Hypothalamus (tissue), 51 donors: ENCODE results near the gene GLI3.

Experiments
- DNase-seq, 51 donors: peaks; one replicate each; lab custom pipeline; 2025; lab: John Stamatoyannopoulos, UW

The GLI3 gene

DNA sequence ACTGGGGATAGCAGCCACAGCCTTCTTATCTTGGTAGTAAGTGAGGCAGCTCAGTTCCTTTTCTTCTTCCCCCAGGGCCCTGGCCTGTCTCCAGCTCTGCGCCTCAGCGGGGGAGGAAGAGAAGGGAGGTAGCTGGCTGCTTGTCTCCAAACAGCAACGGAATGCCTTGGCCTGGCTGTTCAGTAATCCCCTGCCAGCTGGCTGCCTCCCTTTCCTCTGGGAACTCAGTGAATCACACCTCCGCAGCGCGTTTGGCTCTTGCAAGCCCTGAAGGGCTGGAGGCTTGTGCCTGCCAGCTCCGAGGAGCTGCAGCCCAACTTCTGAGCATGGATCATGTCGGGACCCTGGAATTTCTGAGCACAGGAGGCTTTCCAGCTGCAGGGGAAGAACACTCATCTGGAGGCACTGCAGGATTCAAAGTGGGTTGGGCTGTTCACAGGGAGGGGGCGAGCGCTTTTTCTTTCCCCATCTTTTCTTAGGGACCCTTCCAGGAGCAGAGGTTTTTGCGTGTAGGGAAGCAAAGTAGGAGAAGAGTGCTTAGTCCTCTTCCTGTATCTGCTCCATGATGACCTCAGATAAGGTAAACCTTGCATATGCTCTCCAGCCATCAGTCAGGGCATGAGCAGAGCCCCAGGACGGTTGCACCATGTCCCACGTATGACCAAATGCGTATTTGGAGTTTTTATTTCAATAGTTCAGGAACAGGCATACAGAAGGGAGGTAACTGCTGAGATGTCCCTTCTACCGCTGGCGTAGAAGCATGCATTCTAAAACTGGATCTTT is 280.9 kb downstream of the GLI3 start:
- DNase-seq: peak in 46 of 51 donors; percentile 10 to 90 (median 66)

DNA sequence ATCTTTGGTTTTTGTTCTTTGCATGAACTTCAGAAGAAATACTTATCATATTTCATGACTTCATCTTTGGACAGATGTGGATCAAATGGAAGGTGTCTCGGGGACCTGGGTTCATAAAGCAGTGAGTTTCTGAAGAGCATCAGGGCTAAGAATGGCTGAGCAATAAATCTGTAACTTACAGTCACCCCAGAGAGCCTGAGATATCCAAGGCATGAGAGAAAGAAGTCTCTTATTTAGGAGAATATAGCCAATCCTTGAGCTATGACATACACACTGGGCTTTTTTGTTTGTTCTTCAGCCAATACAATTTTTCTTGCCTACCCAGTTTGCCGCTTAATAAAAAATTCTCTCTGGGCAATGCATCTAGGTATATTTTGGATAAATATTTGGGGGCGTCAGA is 281.6 kb downstream of the GLI3 start:
- no peak for DNase-seq

DNA sequence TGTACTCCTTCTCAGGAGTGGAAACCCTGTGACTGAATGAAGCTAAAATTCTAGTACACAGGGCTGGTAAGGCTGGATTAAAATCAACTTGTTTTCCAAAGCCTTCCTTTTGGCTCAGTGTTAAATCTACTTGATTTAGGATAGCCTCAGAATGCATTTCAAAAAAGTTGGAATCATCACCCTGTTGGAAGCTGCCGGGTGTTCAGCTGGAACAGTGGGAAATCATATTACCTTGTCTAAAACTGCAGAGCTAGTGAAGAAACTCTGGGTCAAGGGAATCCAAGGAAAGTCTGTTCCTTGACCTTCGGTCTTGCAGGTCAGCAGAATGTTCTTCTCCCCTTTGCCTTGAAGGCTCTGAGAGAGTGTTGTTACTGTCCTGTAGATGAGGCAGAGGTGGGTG is 282.0 kb downstream of the GLI3 start:
- no peak for DNase-seq

DNA sequence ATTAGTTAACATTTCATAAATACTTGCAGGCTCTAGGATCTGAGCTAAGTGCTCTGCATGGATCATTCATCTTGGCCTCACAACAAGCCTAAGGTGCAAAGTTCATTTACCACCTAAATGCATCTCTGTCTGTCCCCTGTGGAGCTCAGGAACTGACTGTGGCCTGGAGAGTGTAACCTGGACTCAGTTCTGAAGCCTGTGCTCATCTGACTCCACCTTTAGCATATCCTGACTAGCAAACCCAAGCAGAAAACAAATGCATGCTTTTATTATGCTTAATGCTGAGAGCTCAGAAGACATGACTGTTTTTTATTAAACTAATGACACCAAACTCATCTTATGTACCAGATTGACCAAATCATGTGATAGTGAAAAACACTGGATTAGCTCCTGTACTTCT is 288.5 kb downstream of the GLI3 start:
- DNase-seq: no peak

DNA sequence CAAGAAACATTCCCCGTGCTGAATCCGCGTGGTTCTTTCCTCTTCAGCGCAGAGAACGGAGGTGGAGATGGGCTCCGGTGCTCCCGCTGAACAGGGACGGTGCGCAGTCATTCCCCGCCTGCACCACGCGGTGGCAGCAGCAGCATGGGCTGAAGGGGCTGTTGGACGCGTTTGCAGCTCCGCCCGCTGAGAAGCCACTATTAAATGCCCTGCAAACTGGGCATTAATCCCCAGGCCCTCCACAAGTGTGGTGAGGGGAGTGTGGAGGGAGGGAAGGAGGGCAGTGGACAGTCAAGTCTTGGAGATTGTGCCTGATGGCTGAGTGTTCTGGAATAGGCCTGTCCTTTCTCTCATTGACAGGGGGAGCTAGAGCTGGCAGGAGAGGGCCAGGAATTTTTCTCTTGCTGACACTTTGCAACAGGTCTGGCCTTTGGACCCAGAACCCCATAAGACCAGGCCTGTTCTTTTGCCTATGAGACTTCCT is 293.9 kb downstream of the GLI3 start:
- peak in 48 of 51 donors; percentile 15 to 83 (median 66) for DNase-seq

DNA sequence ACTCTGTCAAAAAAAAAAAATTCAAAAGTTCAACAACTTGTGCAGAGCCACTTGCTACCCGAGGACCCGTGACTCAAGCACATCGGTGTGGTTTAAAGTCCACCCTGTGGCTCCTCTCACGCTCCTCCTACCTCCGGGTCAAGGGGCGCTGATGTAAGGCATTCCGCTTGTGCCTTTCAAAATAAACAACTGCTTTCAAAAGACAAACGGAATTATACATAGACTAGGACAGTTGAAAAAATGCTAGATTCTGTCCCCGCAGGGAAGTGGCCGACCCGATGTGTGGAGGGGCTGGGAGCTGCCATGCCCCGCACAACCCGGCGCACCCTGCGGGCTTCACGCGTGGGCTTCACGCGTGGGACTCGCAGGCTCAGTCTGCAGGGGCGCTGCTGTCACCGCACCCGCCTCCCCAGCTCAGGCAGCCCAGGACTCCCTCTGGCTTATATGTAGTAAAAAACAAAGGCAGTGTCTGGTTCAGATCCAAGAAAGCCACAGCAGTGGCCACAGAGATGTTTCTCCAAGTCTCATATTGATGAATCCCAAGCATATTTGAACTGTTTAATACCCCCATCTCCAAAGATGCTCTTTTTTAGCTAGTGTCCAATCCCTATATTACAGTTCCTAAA is 294.4 kb downstream of the GLI3 start:
- peak in 1 of 51 donors; percentile 50 for DNase-seq

DNA sequence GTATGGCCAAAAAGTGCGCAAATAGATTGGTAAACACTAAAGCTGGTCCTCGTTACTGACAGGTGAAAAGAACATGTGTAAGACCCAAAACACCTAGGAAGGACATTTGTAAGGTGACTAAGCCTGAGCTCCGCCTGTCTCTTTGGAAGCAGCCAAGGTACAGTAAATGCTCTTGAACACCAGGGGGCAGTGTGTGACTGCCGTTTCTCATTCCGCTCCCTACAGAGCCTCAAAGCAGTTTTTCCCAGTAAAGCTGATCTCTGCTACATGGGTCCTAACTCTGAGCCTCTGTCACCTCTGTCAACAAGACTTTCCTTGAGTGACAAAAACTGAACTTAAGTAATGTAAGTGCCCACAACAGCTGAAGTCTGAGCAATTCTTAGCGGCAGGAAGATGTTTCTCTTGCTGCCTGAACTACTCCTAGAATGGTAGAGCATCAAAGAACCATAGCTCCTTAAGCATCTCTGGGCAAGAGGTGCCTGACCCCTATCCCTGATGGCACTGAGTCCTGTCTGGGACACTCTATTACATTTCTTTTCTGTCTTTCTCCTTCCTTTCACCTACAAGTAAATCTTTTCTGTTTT is 296.2 kb downstream of the GLI3 start:
- DNase-seq: peak in 44 of 51 donors; percentile 3 to 80 (median 36)

DNA sequence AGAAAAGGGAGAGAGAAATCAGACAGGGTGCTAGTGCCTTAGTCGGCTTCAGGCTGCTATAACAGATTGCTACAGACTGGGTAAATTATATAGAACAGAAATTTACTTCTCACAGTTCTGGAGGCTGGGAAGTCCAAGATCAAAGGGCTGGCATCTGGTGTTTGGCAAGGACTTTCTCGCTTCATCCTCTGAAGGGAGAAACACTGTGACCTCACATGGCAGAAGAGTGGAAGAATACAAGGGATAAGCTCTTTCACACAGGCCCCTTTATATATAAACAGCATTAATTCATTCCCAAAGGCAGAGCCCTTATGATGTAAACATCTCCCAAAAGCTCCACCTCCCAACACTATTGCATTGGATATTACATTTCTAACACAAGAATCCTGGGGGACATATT is 298.6 kb downstream of the GLI3 start:
- no peak for DNase-seq

DNA sequence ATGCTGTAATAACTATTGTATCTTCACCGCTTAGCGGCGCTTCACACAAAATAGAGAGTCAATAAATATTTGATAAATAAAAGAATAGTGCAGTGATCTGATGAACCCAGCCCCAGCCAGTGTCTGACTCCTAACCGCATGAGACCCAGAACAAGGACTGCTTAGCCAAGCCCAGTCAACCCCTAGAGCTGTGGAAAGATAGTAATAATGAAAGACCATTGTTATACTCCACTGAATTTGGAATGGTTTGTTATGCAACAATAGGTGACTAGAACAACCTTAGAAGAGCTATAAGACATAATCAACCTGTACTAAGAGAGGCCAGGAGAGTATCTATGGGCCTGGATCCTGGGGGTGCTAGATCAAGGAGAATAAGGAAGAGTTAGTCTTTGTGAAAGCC is 303.6 kb downstream of the GLI3 start:
- DNase-seq: no peak

DNA sequence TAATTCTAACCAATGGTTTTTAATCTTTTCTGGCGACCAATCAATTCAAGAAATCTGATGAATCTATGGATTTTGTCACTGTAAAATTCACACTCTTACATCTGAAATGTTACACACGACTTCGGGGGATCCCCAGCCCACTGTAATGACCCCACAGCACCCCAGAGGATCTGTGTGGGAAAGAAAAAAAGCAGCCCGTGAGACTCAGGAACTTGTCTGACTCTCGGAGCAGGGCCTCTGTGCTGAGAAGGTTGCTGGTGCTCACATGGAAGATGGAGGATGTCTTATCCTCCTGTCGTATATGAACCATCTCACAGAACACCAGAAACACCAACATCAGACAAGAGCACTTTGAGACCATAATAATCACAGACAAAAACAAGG is 305.8 kb downstream of the GLI3 start:
- DNase-seq: no peak

DNA sequence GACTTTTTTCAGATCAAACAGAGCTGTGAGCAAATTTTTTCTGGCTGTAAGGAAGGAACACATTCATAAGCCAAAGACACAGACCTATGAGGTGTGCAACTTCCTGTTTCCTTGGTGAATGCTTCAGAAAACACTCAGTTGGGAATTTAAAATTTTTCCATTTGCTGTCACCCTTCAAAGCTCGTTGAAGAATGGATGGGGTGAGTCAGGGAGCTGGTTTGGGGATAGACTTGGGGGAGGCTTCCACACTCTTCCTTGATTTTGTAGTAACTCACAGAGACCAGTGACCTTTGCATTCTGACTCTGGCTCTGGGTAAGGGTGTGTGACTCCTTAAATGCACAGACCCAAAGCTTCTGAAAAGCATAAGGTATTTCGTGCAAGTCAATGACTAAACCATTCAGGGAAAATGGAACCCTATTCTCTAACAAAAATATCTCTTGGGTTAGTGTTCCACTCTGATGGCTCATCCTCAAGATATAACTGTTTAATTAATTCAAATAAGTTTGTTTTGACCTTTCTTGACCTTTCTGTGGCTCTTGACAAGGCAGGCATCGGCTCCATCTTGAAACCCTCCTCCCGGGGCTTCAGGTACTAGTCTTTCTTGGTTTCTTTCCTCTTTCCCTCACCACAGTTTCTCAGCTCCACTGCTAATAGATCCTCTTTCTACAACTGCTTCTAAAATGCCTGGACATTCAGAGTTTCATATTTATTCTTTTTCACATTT is 306.3 kb downstream of the GLI3 start:
- no peak for DNase-seq

DNA sequence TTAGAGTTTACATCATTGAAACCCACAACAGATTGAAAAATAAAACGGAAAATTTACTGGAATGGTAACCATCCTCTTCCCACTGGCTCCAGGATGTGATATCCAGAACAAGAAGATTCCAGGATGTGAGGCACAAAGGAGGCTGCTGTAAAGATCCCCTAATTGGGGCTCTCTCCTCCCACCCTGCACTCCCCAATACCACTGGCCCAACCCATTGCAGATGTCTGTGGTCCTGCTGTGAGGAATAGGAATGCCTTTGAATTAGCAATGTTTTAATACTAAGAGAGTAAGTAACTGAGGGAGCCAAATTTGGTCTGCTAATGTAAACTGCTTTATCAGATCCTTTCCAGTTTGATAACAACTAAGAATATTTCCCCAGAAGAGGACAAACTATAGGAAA is 308.2 kb downstream of the GLI3 start:
- DNase-seq: no peak

DNA sequence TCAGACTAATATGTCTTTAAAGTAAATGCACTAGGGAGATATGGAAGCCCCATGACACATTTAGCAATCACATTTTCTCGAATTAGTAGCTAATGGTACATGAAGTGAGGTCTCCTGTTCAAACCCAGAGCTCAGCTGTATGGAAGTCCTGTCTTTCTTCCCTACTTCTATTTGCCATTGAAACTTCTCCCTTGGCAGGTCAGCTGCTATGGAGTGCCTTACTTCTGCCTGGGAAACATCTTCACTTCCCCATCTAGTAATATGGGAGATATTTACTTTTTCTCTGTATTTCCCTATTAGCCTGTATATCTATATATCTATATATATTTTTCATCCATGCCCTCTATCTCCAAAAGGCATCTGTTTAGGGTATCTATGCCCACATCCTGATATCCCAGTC is 308.8 kb downstream of the GLI3 start:
- no peak for DNase-seq

DNA sequence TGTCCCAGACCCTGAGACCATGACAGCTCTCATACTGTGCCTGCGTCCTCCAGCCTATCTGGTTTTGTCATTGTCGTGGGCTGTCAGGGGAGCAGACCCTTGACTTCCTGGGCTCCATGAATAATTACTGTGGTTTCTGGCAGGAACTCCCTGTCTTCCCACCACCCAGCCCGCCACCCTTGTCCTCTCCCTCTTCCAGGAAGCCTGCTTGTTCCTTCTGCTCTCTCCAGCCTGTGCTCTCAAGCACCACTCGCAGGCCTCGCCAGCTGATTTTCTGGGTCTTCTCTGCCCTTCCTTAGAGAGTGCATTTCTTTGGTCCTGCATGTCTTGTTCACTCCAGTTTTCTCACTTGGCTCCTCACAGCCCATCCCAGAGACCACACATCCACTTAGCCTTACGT is 309.6 kb downstream of the GLI3 start:
- no peak for DNase-seq

DNA sequence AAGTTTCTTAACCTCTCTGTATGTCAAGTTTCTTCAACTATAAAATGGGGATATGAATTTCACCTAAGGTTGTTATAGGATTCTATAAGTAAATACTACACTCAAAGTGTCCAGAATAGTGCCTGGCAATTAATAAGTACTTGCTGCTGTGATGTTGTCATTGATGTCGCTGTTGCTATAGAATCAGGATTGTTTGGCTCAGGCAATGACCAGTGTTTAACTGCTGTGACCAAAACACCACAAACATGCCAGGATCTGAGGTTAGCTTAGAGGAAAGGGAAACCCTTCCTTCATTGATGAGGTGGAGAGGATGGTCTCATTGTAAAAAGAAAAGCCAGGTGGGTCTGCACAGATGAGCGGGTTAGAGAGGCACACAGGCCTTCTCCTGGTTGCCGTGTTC is 311.1 kb downstream of the GLI3 start:
- DNase-seq: no peak

DNA sequence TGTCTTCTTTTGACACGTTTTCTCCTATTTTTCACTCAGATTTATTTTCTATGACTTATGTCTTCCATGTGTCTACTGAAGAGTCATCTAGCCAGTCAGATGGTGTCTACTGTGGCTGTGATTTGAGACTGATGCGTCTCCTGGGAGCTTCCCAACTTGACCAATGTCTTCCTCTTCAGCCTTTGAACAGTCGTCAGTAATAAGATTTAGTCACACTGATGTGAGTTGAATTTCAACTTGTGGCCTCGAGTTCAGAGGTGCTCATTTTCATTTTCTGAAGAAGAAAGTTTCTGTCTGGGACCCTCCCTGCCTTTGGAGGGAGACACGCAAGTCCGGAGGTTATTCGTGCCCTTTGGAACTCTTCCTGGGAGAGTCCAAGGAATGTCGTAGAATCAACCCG is 312.2 kb downstream of the GLI3 start:
- DNase-seq: no peak

DNA sequence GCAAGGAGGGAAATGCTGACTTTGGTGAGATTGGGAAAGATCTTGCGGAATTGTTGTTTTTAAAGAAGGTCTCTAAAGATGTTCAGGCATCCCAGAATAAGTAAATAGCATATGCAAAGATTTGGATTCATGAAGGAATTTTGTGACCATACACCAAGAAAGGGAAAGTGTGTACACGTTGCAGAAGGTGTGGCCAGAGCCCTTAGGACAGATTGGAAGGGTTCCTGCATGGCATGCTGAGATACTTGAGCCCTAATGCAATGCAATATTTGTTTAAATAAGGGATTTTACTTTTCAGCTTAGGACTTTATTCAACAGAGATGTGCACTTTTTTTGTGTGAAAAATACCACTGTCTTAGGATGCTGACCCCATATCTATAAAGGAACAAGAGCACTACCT is 314.6 kb downstream of the GLI3 start:
- no peak for DNase-seq

DNA sequence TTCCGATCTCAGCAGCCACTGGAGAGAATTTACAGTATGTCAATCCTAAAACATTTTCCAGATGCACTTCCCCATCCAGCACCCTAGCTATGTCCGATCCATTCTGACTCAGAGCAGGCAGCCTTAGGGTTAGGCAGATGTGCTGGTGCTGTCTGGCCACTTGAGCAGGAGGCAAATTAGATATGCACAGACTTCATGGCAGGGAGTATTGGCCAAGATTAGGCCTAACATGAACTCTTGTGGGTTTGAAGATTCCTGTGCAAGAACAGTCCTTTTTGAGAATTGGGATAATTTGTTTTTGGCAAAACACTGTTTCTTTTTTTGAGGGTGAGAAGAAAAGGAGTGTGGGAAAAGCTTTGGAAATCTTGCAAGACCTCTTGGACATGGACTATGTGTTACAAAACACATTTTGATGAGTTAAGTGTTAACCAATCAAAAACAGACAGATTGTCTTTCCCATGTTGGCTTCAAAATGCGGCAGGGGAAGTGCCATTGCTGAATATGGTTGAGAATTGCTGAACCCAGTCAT is 315.5 kb downstream of the GLI3 start:
- no peak for DNase-seq

DNA sequence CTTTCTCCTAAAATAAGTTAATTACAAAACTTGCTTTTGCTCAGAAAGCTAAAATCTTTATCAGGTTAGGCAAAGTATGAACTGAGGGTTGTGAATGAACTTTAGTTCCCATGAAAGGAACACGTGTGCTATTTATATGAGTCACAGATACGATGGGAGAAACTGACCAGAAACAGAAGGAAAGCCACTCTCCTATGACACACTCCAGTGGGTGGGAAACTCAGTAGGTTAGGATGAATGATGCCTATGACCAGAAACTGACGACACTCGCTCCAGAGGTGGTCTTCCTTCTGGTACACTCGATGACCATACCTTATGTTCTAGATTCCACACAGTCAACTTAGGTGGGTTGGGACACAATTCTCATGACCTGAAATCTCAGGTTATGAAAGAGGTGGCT is 318.4 kb downstream of the GLI3 start:
- no peak for DNase-seq

DNA sequence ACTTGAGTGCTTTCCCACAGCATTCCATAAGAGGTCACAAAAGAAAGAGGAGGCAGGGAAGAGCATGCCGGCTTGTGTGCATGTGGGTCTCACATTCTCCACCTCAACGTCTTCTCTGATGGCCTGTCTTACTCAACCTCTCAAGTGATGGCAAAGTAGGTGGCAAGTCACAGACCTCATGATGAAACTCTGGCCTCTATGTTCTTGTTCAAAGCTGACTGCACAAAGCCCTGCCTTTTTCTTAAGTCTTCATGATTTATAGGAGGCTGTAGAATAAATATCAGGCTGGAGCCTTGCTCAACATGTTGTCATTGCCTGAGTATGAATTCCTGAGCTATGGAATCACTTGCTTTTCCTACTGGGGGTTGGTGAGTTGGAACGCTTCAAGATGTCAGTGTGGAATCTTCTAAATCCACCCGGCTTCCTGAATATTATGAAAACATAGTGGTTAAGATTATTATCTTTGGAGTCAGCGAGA is 320.5 kb downstream of the GLI3 start:
- DNase-seq: no peak

DNA sequence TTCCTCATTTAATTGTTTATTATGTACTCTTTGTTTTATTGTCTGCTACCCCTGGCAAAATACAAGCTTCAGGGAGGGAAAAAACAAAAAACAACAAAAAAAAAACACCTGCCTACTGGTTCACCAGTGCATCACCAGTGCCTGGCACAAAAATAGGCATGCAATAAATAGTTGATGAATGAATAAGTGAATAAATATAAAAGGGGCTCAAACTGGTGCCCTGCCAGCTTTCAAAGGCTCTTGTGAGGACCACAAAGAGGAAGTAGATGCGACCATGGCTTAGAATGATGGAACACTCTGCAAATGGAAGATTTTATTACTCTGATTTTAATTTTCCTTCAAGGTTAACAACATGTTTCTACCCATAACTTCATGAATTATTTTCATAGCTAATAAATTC is 321.1 kb downstream of the GLI3 start:
- no peak for DNase-seq
